ENCODE measurements around the gene C11orf97.
"Not testable (repeated sequence)": the region's sequence is repeated elsewhere in the genome, so short reads cannot be mapped to it uniquely, and the experiment has no call there.

The C11orf97 gene

DNA sequence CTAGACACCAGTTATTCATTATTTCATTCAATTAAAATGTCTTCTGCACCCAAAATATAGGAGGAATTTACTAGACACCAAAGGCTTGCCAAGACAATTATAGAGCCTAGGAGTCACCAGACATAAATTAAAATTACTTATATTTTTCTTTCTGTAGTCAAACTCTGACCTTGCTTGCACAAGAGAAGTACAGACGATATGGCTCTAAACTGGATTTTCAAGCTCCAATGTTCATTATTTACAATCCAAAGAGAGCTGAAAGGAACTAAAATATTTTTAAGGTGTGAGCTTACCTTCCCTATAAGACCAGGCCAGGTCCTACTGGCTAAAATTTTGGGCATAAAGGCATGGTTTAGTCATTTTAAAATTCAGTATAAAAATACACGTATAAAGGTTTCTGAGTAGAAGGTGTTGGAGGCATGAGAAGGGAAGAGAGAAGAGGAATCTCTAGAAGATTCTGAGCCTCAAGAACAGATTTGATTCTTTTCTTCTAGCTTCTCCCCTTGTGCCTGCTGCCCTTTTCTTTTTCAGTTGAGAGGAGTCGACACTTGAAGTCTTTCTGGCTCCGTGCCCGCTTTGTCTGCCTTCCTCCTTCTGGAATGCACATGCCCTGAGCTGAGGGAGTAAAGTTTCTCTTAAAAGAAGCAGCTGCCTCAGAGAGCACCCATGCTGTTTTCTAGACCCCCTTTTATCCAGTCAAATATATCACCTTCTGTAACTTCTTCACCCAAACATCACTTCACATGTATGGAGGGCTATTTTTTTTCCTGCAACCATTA, 13.5 kb downstream of the C11orf97 start:
- DNase-seq (ENCODE audit: low spot score): peak; percentile 76

DNA sequence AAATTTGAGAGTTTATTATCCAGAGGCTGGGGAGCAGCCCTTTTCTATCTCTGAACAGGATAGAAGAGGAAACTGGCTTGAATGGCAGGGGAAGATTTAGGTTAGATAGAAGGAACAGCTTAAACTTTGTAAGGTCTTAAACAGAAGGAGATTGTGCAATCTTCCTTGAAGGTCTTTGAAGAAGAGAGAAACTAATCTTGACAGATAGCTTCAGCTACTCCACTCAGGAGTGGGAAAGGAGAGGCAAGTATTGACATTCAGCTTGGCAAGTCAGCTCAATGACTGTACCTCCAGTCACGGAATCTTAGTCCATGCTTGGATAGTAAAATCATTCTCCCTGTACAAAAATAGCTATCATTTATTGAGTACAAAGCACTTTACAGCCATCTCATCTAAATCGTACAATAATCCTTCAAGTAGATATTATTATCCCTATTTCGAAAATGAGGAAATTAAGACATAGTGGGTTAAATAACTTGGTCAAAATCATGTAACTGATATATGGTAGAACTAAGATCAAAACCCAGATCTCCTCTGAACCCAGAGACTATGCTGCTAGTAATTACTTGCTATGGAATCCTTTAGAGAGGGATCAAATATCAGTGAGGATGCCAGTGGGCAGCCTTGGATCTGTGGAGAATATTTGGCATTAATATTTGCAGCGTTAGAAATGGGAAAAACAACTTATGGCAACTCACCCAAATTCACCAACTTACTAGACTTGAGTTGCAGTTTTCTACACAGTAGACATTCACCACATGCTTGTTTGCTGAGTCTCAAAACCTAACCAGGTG, 14.6 kb downstream of the C11orf97 start:
- no peak for DNase-seq (ENCODE audit: low spot score)

DNA sequence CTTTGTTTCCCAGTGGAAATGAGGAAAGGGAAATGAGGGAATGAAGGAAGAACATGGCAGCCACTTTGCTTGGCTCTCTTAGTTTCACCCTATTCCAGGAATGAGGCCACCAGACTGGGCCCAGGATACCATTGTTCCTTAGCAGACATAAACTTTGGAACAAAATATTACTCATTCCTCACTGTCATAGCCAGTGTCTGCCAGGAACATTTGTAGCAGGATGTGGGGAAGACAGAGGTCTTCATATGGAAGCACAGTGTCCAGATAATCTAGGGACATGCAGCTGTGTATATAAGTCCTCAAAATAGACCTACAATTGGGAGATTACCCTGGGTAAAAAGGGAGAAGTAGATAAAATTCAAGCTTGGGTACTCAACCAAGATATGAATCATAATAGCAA, 16.3 kb downstream of the C11orf97 start:
- DNase-seq (ENCODE audit: low spot score): peak; percentile 67

DNA sequence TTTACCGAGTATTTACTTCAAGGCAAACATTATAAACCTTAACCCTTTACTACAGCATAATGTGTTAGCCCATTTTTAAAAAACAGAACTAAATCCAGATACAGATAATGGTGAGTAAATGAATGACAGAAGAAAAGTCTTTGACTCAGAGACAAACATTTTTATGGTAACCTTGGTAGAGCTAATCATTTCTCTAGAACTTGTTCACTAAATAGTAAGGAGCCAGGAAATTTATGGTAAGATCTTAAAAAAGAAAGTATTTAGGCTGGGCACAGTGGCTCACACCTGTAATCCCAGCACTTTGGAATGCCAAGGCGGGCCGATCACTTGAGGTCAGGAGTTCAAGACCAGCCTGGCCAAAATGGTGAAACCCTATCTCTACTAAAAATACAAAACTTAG, 19.9 kb downstream of the C11orf97 start:
- peak; percentile 67 for DNase-seq (ENCODE audit: low spot score)

DNA sequence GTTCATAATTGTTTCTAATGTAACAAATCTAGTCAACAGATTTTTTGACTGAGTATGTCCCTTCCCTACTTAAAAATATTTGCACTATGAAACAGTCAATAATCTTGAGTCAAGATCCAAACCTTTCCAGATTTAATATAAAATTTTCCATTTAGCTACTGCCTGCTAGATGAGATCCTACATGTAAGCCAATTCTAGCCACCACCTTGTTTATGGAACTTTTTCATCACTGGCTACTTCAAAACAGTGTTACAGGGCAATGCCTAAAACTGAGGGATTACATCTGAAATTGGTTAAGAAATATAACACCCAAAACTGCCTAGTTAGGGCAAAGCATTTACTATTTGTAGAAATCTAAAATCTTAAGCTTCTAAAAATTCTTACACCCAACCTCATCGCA, 20.9 kb downstream of the C11orf97 start:
- no peak for DNase-seq (ENCODE audit: low spot score)

GRCh38 chr11:94533696-94534630, 21.7 kb downstream of the C11orf97 start:
- no peak for DNase-seq (ENCODE audit: low spot score)

DNA sequence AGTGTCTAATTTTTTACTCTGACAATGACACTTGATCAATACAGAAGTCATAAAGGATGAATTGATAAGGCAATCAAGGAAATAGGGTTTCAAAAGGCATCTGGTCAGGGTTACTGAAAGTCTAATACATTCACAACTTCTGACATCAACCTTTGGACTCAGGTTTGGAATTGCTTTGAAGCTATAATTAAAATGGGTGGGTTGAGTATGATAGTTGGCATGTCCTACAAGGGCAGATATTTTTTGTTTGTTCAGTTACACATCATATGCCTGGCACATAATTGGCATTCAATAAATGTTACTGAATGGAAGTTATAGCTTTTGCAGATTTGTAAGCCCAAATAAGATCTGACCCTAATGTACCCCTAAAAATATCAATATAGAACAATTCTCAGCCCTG, 24.1 kb downstream of the C11orf97 start:
- DNase-seq (ENCODE audit: low spot score): no peak

DNA sequence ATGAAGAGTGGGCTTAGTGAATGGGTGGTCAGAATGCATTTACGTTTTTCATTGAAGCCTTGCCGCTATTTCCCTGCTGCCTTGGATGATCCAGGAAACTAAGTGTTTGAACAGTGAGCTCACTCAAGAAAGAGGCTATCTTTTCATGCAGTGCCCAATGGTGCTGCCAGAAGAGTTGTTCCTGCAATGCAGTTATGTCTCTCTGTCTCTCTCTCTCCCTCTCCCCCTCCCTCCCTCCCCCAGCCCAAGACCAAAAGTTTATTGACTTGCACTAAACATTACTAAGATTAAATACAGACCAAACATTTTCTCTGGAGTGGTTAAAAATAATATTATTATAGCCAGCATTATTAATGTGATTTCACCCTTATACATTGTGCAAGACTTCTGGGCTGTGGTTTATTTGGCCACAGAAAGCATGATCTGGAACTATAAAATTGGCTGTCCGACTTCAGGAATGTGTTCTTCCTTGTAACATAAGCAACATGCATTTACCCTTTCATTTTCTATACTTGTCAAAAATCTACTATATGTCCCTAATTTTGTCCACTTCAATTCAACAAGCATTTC, 24.9 kb downstream of the C11orf97 start:
- no peak for DNase-seq (ENCODE audit: low spot score)

GRCh38 chr11:94539420-94539819, 27.2 kb downstream of the C11orf97 start:
- peak; percentile 36 for DNase-seq (ENCODE audit: low spot score)

DNA sequence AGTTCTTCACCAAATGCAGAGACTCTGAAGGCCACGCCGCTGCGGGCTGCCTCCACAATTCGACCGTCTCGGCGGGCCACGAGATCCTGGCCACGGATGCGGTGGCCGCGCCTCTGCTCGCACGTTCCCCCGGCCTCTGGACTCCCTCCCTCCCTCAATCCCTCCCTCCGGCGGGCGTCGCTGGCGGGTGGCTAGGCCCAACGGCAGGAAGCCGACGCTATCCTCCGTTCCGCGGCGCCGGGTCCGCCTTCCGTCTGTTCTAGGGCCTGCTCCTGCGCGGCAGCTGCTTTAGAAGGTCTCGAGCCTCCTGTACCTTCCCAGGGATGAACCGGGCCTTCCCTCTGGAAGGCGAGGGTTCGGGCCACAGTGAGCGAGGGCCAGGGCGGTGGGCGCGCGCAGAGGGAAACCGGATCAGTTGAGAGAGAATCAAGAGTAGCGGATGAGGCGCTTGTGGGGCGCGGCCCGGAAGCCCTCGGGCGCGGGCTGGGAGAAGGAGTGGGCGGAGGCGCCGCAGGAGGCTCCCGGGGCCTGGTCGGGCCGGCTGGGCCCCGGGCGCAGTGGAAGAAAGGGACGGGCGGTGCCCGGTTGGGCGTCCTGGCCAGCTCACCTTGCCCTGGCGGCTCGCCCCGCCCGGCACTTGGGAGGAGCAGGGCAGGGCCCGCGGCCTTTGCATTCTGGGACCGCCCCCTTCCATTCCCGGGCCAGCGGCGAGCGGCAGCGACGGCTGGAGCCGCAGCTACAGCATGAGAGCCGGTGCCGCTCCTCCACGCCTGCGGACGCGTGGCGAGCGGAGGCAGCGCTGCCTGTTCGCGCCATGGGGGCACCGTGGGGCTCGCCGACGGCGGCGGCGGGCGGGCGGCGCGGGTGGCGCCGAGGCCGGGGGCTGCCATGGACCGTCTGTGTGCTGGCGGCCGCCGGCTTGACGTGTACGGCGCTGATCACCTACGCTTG, 31.7 kb downstream of the C11orf97 start, which contains the start of gene FUT4:
Gene FUT4 (plus strand): TSS at position 227 of the 951 bp plus-strand sequence. CDS start 213 bp downstream, at position 440.
- peak; percentile 96 for DNase-seq (ENCODE audit: low spot score)

- DNase-seq (ENCODE audit: low spot score): peak; percentile 20
These were observed 32.5 kb downstream of the C11orf97 start for GRCh38 chr11:94544646-94545263.

GRCh38 chr11:94545264-94546161, 33.3 kb downstream of the C11orf97 start:
- DNase-seq (ENCODE audit: low spot score): no peak

GRCh38 chr11:94546162-94546470, 33.9 kb downstream of the C11orf97 start:
- DNase-seq (ENCODE audit: low spot score): no peak

DNA sequence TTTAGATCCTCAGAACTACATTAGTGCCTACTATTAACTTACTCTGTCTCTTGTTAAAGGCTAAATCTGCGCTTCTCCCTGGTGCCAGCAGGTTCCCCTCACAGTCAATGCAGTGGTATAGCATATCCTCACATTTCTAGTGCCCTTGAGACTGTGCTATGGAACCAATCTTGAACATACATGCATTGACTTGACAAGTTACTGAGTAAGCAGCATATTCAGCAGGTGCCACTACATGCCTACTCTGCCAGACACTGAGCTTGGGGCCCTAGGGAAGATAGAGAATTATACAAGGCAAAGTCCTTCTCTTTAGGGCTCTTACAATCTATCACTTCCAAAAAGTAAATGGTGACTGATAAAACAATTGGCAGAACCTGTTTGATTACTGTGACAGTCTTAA, 34.6 kb downstream of the C11orf97 start:
- DNase-seq (ENCODE audit: low spot score): peak; percentile 16

DNA sequence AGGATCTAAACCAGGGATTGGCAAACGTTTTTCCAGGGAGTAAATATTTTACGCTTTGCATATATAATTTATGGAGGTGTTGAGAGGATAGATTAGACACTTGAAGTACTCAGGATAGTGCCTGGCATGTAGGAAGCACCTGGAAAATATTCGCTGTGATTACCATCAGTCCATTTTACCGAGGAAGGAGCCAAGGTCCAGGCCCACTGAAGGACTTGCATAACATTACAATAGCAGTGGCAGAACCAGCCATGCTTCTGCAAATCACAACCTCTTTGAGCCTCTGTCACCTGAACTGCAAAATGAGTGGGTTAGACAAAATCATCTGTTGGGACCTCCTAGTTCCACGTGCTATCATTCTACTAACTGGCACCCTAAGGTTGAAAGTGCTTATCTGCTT, 36.9 kb downstream of the C11orf97 start:
- no peak for DNase-seq (ENCODE audit: low spot score)

GRCh38 chr11:94550513-94550912, 38.3 kb downstream of the C11orf97 start:
- no peak for DNase-seq (ENCODE audit: low spot score)

- DNase-seq (ENCODE audit: low spot score): peak; percentile 63
These were observed 41.7 kb downstream of the C11orf97 start for GRCh38 chr11:94553938-94554337.

GRCh38 chr11:94555752-94556329, 43.6 kb downstream of the C11orf97 start:
- not testable (repeated sequence) for DNase-seq (ENCODE audit: low spot score)

DNA sequence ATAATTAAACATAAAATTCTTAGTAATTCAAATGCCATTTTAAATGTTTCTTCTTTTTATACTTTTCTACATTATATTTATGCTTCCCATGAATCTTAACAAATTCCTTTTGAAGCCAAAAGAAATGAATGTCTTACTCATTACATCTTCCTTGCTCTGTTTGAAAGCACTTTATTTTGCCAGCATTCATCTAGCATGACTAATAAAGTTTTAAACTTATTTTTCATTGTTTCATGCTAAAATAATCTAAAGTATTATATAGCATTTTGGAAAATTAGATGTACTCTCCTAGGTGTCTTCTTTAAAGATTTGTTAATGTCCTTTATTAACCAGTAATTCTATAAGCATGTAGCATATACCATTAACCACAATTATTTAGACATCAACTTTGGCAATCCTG, 45.2 kb downstream of the C11orf97 start:
- DNase-seq (ENCODE audit: low spot score): no peak
